ENCODE measurements around the gene BANF2. TPM values are rescaled to one million over a fixed set of nuclear protein-coding genes. Genes with fewer than 3 reads are reported as not detected.

BANF2 gene
- total and polyA plus RNA-seq, 2 of the 13 experiments (the other 11 are each of a cell fraction or from before 2014, with no cell fraction given) = 0.35 TPM; not detected in 1

DNA sequence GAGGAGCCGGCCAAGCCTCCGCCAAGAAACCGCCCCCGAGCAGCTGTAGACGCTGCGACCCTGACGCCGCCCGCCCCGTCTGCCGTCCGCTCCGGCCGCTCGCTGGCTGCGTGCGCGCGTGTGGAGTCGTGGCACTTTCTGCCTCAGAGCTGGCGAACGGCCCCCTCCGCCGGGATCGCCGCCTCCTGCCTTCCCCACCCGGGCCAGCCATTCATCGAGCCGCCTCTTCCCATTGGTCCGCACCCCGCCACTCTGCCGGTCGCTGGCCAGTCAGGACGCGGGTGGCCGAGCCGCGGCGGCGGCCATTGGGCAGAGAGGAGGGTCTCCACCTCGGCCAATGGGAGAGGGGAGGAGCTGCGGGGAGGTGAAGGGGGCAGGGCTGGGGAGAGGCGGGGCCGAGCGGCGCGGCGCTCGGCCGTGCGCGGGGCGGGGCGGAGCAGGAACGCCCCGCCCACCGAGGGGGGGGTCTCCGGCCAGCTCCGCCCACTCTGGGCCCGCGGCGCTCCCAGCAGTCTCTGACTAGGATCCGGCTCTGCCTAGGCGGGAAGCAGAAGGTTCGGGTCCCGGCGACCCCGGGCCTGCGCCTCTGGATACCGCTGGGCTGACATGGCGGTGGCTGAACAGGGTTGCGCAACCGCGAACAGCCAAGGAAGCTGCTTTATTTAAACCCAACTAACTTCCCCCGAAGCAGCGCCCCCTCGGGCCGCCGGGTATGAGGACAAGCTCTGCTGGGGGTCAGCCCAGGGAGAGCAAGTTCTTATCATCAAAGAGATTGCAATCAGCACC, 17.5 kb upstream of the BANF2 start, which contains the start of gene RRBP1 (continued):
- TF ChIP-seq, protein P1, sequence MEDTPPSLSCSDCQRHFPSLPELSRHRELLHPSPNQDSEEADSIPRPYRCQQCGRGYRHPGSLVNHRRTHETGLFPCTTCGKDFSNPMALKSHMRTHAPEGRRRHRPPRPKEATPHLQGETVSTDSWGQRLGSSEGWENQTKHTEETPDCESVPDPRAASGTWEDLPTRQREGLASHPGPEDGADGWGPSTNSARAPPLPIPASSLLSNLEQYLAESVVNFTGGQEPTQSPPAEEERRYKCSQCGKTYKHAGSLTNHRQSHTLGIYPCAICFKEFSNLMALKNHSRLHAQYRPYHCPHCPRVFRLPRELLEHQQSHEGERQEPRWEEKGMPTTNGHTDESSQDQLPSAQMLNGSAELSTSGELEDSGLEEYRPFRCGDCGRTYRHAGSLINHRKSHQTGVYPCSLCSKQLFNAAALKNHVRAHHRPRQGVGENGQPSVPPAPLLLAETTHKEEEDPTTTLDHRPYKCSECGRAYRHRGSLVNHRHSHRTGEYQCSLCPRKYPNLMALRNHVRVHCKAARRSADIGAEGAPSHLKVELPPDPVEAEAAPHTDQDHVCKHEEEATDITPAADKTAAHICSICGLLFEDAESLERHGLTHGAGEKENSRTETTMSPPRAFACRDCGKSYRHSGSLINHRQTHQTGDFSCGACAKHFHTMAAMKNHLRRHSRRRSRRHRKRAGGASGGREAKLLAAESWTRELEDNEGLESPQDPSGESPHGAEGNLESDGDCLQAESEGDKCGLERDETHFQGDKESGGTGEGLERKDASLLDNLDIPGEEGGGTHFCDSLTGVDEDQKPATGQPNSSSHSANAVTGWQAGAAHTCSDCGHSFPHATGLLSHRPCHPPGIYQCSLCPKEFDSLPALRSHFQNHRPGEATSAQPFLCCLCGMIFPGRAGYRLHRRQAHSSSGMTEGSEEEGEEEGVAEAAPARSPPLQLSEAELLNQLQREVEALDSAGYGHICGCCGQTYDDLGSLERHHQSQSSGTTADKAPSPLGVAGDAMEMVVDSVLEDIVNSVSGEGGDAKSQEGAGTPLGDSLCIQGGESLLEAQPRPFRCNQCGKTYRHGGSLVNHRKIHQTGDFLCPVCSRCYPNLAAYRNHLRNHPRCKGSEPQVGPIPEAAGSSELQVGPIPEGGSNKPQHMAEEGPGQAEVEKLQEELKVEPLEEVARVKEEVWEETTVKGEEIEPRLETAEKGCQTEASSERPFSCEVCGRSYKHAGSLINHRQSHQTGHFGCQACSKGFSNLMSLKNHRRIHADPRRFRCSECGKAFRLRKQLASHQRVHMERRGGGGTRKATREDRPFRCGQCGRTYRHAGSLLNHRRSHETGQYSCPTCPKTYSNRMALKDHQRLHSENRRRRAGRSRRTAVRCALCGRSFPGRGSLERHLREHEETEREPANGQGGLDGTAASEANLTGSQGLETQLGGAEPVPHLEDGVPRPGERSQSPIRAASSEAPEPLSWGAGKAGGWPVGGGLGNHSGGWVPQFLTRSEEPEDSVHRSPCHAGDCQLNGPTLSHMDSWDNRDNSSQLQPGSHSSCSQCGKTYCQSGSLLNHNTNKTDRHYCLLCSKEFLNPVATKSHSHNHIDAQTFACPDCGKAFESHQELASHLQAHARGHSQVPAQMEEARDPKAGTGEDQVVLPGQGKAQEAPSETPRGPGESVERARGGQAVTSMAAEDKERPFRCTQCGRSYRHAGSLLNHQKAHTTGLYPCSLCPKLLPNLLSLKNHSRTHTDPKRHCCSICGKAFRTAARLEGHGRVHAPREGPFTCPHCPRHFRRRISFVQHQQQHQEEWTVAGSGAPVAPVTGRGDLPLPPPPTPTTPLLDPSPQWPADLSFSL (CRISPR knock-in tag; IDR thresholded peaks at IDR 0.05) = no peak
- TF ChIP-seq ZNF10 (CRISPR knock-in tag; IDR thresholded peaks at IDR 0.05; ENCODE audit: borderline replicate concordance, low read depth) (no peak), TGIF2 (CRISPR knock-in tag; IDR thresholded peaks at IDR 0.05) (no peak; the same call in 1 of the 2 replicates), SKIL (CRISPR knock-in tag; IDR thresholded peaks at IDR 0.05; ENCODE audit: borderline replicate concordance) (peak; percentile 60), ZNF713 (CRISPR knock-in tag; IDR thresholded peaks at IDR 0.05) (peak; percentile 36; the same call in 1 of the 2 replicates), ZNF629 (CRISPR knock-in tag; conservative IDR thresholded peaks at IDR 0.05) (peak; percentile 71), KAT8 (CRISPR knock-in tag; IDR thresholded peaks at IDR 0.05) (peak; percentile 92), GFI1 (CRISPR knock-in tag; IDR thresholded peaks at IDR 0.05; ENCODE audit: borderline replicate concordance) (0 out of 2 replicates have a peak, but pooled peaks have one; percentile 60), TAF15 (IDR thresholded peaks at IDR 0.05; ENCODE audit: low read depth, low read length, poor library complexity, severe bottlenecking) (peak; percentile 73), ZNF605 (CRISPR knock-in tag; IDR thresholded peaks at IDR 0.05) (peak; percentile 78)
- TF ChIP-seq, protein P2, sequence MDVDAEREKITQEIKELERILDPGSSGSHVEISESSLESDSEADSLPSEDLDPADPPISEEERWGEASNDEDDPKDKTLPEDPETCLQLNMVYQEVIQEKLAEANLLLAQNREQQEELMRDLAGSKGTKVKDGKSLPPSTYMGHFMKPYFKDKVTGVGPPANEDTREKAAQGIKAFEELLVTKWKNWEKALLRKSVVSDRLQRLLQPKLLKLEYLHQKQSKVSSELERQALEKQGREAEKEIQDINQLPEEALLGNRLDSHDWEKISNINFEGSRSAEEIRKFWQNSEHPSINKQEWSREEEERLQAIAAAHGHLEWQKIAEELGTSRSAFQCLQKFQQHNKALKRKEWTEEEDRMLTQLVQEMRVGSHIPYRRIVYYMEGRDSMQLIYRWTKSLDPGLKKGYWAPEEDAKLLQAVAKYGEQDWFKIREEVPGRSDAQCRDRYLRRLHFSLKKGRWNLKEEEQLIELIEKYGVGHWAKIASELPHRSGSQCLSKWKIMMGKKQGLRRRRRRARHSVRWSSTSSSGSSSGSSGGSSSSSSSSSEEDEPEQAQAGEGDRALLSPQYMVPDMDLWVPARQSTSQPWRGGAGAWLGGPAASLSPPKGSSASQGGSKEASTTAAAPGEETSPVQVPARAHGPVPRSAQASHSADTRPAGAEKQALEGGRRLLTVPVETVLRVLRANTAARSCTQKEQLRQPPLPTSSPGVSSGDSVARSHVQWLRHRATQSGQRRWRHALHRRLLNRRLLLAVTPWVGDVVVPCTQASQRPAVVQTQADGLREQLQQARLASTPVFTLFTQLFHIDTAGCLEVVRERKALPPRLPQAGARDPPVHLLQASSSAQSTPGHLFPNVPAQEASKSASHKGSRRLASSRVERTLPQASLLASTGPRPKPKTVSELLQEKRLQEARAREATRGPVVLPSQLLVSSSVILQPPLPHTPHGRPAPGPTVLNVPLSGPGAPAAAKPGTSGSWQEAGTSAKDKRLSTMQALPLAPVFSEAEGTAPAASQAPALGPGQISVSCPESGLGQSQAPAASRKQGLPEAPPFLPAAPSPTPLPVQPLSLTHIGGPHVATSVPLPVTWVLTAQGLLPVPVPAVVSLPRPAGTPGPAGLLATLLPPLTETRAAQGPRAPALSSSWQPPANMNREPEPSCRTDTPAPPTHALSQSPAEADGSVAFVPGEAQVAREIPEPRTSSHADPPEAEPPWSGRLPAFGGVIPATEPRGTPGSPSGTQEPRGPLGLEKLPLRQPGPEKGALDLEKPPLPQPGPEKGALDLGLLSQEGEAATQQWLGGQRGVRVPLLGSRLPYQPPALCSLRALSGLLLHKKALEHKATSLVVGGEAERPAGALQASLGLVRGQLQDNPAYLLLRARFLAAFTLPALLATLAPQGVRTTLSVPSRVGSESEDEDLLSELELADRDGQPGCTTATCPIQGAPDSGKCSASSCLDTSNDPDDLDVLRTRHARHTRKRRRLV (CRISPR knock-in tag; IDR thresholded peaks at IDR 0.05) = peak; percentile 89; the same call in 1 of the 2 replicates
- TF ChIP-seq, protein P3, sequence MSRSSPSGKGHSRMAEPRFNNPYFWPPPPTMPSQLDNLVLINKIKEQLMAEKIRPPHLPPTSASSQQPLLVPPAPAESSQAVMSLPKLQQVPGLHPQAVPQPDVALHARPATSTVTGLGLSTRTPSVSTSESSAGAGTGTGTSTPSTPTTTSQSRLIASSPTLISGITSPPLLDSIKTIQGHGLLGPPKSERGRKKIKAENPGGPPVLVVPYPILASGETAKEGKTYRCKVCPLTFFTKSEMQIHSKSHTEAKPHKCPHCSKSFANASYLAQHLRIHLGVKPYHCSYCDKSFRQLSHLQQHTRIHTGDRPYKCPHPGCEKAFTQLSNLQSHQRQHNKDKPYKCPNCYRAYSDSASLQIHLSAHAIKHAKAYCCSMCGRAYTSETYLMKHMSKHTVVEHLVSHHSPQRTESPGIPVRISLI (CRISPR knock-in tag; IDR thresholded peaks at IDR 0.05; ENCODE audit: borderline replicate concordance) = no peak

Measured in HepG2 (cell line).